ENCODE measurements around the gene DBNDD1.

- TF ChIP-seq CTCF (IDR thresholded peaks at IDR 0.05) = no peak
- no peak for TF ChIP-seq POLR2A (IDR thresholded peaks at IDR 0.05)
Observed at GRCh38 chr16:89996178-89996489, 23.1 kb downstream of the DBNDD1 start.
